Hematopoietic multipotent progenitor cell treated with erythropoietin and hydrocortisone succinate and interleukin-3 and kit ligand, for 8 days (in vitro differentiated cells): ENCODE measurements around the gene LRCH1.
"Not testable (repeated sequence)": the region's sequence is repeated elsewhere in the genome, so short reads cannot be mapped to it uniquely, and the experiment has no call there.

Experiments used
- DNase-seq: peaks from one replicate; pipeline ENCODE4 v3.0.0-alpha.2; 2015

Gene LRCH1

DNA sequence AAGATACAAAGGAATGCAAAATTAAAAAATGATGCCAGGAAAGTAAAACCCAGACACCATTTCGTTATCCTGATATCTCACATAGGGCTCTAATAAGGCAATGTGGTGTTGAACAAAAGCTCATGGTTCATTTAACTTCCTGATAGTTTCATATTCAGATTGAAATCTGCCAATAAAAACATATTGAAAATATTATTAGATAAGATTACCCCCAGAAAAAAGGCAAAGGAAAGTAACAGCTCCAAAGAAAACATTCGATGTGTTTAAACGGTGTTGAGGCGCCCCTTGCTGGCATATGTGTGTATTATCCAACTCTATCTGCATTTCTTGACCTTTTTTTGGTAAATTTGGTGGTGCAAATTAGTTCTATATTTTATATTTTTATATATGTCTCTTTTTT lies 168.1 kb downstream of the LRCH1 start:
- peak; percentile 71 for DNase-seq

DNA sequence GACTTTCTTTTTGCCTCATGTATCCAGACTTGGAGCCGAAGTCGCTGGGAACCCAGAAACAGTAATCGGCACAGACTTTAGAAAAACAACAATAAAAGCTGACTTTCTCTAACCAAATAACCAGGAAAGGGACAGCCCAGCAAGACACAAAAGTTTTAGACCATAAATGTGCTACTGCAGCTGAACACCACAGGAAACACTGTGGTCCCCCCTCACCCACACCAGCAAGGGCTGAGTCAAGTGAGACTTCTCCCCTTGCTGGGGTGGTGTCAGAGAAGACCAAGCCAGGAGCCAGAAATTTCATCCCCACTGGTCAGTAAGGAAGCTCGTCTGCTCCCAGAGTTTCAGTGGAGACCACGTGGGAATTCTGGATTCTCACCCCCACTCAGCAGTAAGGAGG lies 173.4 kb downstream of the LRCH1 start:
- DNase-seq = no peak

DNA sequence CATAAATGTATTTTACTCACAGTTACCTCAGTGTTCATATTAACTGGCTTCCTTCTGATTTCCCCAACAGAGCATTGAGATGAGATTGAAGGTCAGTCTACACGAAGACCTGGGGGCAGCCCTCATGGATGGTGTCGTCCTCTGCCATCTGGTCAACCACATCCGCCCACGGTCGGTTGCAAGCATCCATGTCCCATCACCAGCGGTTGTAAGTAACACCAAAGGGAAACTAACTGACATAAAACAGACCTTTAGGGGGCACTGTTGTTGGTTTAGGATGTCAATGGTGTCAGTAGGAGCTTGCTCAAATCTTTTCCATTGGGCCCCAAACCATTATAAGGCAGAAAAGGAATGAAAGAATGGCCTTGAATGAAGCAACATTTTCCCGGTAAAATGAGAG lies 175.8 kb downstream of the LRCH1 start:
- DNase-seq = peak; percentile 45

DNA sequence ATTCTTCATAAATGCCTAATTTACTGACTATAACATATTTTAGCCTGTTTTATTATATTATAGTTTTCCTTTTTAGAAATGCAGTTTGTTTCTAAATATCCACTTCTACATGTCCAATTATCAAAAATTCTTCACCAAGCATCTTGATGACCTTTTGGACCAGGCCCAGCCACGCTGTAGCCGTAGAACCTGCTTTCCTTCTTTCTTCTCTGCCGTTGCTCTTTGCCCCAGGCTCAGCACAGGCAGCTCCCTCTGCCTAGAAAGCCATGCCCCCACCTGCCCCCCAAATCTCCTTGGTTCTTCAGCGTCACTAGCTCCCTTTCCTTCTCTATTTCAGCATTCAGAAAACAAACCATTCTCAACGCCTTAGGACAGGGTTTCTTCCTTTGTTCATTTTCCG lies 178.6 kb downstream of the LRCH1 start:
- DNase-seq = no peak

DNA sequence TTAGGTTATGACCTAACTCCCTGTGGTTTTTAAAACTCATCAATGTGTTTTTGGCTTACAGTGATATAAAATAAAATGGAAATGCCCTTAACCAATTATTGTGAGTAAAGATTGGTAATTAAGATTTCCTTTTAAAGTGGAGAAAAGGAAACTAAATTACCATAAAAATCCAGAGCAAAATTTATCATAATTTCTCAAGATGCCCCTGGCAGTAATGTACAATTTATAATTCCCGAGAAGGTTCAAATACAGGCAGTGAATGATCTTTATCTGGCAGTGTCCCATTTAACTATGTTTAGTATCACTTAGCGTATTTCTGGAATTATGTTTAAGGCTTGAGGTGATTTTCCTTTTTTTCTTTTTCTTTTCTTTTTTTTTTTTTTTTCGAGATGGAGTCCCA lies 182.5 kb downstream of the LRCH1 start:
- no peak for DNase-seq

DNA sequence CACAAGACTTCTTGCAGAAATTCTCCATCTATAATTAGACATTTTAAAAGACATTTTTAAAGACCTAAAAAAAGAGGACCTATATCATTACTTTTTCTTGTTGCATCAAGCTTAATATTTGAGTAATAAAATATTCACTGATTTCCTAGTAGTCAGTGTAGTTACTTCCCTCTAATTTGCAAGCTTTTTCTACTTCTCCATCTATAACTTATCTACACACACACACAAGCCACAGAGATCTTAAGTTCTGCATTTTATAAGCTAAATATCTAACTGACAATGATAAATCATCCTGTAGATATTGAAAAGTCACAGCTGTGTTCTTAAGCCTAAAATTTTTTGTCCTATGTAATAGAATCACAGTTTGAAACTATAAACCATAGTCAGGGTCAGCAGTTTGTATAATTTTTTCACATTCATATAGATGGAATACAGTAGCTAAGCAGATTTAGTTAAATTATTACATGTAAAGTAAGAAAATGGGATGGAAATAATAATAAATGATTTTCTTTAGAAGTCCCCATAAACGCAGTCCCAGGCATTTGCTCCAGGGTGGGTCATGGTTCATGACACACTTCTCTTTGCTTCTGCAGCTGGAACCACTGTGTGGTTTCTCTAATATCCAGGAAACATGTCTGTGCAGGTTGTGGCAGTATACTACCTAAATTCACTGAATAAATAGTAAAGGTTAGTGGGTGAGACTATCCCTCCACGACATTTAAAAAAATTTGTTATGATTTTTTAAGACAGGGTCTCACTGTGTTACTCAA lies 183.8 kb downstream of the LRCH1 start:
- DNase-seq = peak; percentile 11

DNA sequence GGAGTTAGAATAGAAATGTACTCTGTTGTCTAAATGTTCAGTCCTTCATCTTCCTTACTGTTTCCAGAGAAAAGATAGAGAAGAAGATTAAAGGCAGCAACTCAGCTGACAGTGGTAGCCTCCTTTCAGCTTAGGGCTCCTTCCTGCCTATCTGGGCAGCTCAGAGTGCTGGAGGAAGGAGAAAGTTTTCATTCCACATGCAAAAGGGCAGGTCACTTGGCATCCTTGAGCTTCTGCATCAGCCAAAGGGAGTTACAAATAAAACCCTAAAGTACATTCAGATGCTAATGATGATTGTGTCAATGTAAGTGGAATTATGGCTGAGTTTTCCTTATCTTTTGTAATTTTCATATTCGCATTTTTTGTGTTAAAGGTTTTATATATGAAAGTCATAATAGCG lies 185.1 kb downstream of the LRCH1 start:
- no peak for DNase-seq

DNA sequence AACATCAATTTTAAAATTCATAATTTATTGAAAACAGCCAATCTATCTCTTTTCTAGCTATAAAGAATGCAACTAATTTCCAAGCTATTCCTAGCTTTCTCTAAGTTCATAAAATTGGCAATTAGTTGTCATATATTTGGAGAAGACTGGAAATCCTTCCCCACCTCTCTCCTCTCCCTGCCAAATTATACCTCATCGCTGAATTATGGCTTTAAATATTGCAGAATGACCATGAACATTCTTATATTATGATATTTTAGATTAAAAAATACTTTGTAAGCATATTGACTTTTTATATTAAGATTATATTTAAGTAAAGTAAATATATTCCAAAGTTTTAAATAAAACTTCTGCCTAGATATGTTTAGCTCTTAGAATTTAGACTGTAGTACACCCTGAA lies 185.8 kb downstream of the LRCH1 start:
- DNase-seq = no peak

DNA sequence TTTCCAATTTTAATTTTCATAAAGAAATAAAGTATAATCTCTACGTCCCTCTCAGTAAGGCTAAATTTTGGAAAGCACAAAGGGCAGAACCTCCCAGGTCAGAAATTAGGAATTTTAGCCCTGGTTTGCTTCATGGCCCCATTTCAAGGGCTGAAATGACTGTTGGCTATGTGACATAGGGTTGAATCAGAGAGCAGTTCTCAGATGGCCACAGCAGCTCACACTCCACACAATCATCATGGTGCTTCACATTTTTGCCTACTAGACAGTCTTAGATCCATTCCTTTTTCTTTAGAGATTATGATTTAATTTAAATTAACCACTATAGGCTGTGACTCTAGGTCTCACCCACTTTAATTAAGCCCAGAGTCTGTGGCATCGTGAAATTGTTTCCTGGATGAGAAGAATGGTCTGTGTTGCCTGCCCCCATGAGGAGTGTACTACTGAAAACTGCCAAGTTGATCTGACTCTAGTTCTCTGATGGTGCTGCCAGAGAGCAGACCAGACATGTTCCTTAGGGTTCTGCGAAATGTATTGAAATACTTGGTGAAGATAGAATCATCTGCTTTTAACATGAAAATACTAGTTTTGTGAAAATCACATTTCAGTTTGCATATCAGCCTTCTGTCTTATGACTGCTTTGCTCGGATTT lies 186.6 kb downstream of the LRCH1 start:
- no peak for DNase-seq

DNA sequence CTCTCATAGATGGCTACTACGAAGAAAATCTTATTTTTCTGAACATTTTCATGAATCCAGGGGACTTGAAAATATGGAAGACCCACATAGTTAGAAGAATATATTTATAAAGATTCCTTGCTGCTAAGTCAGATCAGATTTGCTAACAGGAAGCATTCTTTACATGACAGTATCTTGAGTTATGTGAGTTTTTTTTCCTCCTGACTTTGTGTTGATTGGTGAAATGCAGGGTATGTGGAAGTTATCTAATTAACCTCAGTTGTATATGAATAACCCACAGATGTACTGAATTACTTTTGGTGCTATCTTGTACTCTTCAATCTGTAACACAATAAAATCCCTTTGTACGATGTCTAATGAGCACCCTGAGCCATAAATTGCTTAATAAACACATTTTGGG lies 190.2 kb downstream of the LRCH1 start:
- DNase-seq = no peak

DNA sequence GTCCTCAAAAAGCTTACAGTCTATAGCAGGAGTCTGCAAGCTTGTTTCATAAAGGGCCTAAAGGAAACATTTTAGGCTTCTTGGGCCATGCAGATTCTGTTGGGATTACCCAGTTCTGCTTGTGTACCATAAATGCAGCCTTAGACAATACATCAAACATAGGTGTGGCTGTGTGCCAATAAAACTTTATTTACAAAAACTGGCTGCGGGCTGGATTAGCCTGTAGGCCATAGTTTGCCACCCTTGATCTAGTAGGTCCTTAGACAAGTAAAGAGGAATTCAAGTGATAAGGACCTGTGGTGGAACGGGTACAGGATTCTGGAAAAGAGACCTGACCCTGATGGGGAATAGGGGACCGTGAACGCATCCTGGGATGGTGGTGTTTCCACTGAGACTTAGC lies 192.1 kb downstream of the LRCH1 start:
- DNase-seq = no peak

DNA sequence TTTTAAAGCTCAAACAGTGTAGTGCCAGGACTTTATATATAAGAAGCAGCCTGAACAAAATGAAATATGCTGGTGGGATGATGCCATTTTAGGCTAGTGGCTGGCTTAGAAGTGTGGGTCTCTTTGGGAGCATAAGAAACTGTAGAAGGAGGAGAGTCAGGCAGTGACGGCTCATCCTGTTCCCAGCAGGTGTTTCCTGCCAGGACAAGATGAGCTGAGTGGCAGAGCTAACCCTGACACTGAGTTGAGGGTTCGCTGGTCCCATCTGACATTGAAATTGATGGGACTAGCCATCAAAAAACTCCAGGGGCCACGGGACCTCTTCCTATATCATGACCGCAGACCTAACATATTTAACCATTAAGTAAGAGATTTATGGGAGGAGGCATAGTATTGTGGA lies 192.7 kb downstream of the LRCH1 start:
- DNase-seq = no peak

DNA sequence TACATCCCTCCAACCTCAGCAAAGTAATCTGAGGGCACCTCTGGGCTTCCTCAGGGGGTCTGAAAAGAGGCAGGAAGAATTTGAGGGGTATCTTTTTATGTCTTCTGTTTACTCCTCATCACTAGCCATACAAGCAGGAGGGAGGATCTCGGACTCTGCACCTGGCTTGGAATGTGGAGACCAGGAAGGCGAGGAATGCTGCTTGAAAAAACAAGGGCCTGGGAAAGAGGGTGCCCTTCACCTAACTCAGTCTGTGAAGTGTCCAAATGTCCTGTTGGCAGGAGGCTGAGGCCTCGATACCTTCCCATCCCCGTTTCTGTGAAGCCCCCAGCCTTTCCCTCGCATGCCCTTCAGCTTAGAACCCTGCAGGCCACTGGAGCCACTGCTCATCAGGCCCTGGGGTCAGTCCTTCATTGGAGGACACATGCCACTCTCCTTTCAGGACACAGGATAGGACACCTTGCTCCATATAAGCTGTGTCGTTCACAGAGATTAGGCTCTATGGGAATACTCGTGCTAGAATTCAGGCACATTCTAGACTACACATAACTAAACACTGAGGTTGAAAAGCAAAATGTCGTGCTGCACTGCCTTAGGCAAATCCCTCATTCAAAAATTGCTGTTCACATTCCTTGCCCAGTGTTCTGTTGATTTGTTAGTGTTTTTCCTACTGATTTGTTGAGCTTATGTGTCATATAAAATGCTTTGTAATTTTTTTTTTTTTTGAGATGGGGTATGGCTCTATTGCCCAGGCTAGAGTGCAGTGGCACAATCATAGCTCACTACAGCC lies 194.3 kb downstream of the LRCH1 start:
- no peak for DNase-seq

DNA sequence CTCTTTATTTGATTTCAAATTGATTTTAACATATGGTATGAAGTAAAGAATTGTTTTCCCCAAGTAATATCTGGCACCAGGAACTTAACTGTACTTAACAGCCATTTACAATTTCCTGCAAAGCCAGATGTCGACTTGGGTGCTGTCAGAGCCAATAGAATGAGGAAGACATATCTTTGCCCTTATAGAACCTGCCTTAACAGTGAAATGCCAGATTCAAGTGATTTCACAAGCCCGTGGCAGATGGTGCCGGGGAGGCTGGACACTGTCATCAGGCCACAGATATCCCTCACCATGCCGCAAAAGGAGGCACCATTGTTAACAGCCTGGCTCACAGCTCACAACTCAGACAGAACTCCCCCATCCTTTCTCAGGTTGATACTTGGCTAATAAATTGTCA lies 195.3 kb downstream of the LRCH1 start:
- no peak for DNase-seq

DNA sequence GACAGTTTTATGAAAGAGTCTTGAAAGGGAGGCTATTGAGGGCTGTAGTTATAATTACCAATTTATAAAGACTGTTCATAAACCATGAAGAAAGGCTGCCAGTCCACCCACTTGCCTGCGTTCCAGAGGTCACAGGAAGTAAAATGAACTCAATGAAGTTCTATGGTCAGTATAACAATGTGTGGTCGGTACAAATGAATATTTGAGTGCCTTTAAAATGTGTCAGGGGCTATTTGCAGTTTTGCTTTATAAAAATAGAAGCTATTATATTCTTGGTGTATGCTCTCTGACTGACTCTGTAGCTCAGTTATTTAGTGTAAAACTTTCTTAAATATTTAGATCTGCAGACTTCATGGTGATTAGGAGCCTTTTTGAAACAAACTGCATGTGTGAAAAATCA lies 197.0 kb downstream of the LRCH1 start:
- DNase-seq = no peak

DNA sequence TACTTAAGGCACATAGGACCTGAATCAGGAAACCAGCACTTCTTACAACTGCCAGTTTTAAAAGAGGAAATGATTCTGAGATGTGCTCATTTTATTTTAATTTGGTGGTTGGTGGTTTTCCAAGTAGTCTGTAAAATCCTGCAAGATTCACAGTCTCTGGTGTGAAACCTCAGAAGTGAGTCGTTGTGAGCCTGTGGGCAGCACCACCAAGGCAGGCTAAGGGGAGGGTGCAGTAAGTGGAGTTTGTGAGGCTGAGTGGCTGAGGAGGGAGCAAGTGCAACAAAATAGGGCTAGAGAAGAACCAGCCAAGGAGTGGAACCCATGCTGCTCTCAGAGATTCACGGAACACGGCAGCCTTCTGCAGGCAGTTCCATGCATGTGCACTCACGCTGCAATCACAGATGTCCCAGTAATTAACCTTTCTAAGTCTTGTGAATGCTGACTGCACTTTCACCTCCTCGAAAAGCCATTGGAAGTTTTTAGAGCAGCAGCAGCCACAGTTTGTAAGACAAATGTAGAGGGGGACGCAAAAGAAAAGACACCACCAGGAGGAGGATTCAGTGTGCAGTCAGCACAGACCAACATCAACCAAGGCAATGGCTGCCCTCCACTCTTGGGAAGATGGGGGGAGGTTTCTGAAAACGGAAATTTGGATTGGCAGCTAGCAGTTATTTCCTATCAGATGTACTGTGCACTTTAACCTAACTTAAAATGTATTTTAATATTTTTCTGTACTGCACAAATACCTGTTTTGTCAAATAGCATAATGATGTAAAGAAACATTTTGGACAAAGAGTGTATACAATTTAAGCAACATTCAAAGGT lies 199.1 kb downstream of the LRCH1 start:
- peak; percentile 36 for DNase-seq

DNA sequence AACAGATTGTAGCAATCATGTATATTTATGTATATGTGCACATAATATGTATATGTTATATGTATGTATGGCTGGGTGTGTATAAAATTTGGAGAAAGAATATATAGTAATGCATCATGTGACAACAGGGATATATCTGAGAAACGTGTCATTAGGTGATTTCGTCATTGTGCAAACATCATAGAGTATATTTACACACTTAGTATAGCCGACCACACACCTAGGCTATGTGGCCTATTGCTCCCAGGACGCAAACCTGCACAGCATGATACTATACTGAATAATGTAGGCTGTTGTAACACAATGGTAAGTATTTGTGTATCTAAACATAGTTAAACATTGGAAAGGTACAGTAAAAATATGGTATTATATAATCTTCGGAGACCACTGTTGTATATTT lies 200.2 kb downstream of the LRCH1 start:
- no peak for DNase-seq

DNA sequence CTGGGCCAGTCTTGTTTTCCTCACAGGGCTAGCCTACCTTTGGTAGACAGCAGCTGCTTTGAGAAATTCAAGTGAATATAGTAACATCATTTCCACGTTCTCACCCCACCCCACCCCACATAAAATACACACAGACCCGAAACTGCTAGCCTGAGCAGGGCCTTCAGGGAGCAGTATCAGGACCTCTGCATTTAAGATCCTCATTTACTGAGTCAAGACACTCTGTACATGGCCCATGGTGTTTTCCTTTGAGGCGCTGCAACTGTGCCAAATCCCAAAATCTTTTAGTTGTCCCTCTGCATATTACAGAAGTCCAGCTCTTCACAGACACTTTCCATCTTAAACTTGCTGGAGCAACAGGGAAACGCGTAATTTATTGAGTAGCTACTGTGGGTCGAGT lies 200.9 kb downstream of the LRCH1 start:
- DNase-seq = no peak

DNA sequence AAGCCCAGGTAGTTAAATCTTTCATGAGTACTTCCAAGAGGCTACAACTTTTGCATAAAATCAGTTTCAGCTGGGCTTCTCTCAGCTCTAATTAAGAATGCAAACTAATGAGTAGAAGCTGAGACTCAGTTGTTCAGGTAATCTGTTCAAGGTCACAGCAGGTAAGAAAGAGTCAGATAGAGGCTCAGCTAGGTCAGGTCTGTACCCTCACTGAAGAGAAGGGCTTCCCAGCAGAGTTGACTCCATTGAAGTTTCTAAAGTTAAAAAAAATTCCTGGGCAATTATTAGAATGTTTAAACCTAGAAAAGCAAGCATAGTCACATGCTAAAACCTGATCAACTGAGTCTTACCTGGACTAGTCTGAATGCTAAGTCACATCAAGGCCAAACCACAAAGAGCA lies 201.8 kb downstream of the LRCH1 start:
- DNase-seq = no peak

DNA sequence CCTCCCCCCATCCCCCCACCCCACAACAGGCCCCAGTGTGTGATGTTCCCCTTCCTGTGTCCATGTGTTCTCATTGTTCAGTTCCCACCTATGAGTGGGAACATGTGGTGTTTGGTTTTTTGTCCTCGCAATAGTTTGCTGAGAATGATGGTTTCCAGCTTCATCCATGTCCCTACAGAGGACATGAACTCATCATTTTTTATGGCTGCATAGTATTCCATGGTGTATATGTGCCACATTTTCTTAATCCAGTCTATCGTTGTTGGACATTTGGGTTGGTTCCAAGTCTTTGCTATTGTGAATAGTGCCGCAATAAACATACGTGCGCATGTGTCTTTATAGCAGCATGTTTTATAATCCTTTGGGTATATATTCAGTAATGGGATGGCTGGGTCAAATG lies 202.5 kb downstream of the LRCH1 start:
- DNase-seq = not testable (repeated sequence)

DNA sequence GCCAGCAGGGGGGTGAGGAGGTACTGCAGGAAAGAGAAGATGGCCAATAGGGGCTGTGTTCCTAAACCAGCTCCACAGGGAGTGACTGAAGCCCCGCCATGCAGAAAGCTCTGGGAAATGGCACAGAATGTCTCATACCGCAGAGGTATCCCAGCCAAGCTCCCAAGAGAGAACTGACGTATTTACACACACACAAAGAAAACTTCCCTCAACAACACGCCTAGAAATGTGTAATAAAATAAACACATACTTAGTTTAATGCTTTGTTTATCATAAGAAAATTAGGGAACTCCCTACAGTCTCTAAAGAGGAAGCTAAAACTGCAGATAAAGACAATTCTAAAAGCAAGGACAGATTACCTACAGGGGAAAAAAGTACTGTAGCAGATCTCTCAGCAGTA lies 204.0 kb downstream of the LRCH1 start:
- no peak for DNase-seq

DNA sequence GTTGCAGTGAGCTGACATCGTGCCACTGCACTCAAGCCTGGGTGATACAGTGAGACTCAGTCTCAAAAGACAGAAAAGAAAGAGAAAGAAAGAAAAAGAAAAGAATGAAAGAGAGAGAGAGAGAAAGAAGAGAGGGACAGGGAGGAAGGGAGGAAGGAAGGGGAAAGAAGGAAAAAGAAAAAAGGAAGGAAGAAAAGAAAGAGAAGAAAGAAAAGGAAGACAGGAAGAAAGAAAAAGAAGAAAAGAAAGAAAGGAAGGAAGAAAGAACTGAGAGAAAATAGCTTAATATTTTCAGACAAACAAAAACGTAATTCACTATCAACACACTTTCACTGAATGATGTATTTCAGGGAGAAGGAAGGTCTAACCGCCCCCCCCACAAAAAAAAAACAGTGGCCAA lies 204.7 kb downstream of the LRCH1 start:
- no peak for DNase-seq

DNA sequence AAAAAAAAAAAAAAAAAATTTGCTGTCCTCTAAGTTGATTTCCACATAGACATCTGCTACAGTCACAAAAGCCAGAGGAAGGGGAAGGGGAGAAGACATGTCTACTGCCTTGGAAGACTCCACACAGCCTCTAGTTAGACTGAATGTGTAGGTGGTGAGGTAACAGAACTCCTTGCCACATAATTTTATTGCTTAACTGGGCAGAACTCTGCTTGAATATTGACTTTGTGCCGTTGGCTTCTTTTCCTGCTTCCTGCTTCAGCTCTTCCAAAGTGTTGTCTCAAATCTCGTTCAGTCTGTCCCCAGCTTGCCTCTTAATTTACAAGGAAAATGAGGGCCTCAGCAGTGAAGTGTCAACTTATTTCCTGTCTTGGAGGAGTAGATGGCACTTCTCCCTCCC lies 206.9 kb downstream of the LRCH1 start:
- DNase-seq = no peak
